Urothelium cell line (cell line): ENCODE data around the gene ADGRD2.
"Not testable (repeated sequence)": the region's sequence is repeated elsewhere in the genome, so short reads cannot be mapped to it uniquely, and the experiment has no call there.

Experiments used
- DNase-seq: peaks from one replicate; pipeline ENCODE4 v3.0.0; 2011; ENCODE audit warnings: low spot score, mixed read lengths
- FAIRE-seq: peaks from 2 replicates; lab custom pipeline; 2011; peaks lifted over from hg19 to GRCh38; lab: Jason Lieb, UNC

The ADGRD2 gene, protein sequence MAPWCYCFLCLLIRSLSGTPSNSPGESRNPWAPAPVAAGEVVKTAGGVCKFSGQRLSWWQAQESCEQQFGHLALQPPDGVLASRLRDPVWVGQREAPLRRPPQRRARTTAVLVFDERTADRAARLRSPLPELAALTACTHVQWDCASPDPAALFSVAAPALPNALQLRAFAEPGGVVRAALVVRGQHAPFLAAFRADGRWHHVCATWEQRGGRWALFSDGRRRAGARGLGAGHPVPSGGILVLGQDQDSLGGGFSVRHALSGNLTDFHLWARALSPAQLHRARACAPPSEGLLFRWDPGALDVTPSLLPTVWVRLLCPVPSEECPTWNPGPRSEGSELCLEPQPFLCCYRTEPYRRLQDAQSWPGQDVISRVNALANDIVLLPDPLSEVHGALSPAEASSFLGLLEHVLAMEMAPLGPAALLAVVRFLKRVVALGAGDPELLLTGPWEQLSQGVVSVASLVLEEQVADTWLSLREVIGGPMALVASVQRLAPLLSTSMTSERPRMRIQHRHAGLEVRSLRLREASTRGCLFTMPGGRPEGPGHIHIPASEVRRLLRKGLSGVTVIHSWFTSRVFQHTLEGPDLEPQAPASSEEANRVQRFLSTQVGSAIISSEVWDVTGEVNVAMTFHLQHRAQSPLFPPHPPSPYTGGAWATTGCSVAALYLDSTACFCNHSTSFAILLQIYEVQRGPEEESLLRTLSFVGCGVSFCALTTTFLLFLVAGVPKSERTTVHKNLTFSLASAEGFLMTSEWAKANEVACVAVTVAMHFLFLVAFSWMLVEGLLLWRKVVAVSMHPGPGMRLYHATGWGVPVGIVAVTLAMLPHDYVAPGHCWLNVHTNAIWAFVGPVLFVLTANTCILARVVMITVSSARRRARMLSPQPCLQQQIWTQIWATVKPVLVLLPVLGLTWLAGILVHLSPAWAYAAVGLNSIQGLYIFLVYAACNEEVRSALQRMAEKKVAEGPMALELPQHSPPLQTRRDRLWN

DNA sequence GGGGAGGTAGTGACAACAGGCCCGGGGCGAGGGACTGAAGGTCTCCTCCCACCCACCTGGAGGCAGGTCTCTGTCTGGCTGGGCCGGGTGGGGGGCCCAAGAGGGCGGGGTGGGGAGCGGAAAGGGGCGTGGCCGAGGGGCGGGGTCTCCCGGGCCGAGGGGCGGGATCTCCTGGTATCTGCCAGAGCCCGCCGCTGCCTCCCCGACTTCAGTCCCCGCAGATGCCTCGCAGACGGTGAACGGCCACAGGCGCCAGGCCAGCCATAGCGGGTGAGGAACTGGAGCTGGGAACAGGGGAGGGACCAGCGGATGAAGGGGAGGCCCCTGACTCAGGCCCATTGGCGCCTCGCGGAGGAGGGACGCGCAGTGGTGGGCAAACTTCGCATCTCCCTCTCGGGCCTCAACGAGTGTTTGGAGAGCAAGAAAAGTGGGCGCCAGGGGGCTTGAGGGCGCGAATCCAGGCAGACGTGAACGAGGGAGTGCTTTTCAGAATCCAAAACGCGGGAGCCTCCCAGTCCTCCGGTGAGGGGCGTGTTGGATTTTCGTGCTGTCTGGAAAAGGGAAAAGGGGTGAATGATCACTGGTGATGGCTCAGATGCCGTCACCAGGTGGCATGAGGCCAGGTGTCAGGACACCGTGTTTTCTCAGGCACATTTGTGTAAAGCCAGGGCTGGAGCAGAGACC is at the start of gene ADGRD2:
Gene ADGRD2, plus strand, starts transcription at position 211 of the 684 bp plus-strand sequence. CDS start 1,216 bp downstream, outside the sequence.
- DNase-seq (no peak), FAIRE-seq (no peak)

DNA sequence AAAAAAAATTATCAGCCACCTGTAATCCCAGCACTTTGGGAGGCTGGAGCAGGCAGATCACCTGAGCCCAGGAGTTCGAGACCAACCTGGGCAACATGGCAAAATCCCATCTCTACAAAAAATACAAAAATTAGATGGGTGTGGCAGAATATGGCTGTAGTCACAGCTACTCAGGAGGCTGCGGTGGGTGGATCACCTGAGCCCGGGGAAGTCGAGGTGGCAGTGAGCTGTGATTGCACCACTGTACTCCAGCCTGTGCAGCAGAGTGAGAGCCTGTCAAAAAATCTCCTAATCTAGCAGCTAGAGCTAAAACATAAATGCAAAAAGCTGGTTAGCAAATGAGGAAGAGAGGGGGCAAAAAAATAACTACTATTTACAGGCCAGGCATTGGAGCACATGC is 47.0 kb upstream of the ADGRD2 start:
- FAIRE-seq (no peak), DNase-seq (no peak)

DNA sequence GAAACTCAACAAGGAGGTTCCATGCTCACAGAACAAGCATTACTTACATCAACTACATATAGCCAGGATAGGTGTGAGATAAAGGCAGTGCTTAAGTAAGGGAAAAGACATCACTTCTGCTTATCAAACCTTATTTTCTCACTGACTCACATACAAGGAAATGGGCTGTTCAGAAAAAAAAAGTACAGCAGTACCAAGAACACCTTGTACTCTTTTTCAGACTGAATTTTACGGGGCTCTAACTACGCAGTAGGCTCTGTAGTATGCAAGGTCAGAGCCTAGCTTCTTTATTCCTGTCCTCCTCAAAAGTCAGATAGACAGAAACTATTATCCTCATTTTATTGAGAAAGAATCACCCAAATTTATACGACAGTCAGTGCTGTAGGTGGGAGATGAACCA is 40.8 kb upstream of the ADGRD2 start:
- no peak for FAIRE-seq
- no peak for DNase-seq

DNA sequence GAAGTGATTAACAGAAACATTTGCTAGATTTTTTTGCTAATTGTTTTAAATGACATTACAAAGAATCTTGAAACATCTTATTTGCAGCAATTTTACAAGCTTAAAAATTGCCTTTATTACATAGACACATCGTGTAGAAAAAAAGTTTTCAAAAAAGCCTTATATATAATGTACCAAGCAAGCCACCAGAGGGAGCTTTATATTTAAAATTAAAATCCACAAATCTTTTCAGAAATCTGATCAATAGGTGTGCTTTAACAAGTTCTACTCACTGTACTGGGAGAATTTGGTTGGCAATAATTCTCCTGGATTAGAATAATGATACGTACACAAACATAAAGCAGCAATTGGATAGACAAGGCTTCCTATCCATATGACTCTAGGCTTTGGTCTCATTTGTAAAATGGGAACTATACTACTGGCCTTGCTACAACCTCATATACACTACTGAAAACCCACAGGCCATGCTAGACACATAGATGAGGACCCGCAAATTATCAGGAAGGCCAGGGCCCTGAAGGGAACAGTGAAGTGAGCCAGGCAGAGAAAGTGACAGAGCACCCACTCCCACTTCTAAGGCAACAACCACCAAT is 39.8 kb upstream of the ADGRD2 start:
- FAIRE-seq (no peak), DNase-seq (no peak)

DNA sequence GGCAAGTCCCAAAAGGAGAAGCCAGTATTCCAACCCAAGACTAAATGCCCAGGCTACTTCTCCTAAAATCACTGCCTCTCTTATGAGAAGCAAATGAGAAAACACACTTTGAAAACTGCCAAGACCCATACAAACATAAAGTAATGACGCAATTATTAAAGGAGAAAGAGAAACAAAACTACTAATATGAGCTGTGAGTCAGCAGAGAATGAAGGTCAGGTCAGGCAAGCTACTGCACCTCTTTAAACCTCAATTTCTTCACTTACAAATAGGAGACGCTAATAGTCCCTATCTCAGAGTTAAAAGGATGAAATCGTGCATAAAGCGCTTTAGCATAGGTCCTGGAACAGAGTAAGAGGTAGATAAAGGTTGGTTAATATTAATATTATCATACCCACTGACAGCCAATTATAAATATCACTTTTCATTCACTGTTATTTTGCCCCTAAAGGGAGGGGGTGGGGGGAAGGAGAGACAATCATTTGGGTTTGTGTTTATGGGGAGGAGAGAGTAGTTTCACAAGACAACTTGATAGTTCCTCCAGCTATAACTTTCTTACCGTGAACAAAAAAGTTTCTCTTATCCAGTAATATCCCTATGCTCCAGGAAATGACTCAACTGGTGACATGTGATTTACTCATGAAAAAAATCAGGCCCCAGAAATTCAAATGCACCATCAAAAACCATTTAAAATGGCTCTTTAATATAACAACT is 38.6 kb upstream of the ADGRD2 start:
- FAIRE-seq (no peak), DNase-seq (no peak)

DNA sequence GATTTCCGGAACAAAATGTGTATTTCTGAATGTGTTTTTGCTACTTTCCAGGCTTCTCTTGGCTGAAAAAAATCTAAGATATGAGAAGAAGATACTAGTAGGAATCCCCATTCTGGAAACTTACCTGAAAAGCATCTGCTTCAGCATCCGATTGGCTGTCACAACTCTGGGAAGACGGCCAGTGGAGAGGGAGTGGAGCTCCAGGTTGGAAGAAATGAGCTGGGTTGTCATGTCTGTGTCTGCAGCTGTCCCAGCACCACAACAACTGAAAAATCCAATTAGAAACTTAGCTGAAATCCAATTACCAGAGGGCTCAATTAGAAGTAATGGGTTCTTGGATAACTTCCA is 38.0 kb upstream of the ADGRD2 start:
- FAIRE-seq = no peak
- no peak for DNase-seq

DNA sequence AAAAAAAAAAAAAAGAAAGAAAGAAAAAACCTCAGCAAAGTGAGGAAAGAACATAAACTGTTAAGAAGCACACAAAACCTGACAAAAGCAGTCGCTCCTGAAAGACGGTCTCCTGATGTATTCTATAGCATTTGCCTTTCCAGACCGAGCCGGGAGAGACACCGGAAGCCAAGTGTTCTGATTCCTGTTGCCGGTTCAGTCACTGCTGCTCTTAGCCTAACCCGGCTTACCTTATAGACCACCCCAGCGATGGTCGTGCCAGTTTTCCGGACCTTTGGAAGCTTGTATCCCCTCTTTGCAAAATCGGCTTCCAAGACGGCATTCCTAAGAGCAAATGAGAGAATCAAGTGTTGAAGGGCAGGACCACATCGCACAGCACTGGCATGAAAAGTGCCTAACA is 35.6 kb upstream of the ADGRD2 start:
- DNase-seq = no peak
- no peak for FAIRE-seq

DNA sequence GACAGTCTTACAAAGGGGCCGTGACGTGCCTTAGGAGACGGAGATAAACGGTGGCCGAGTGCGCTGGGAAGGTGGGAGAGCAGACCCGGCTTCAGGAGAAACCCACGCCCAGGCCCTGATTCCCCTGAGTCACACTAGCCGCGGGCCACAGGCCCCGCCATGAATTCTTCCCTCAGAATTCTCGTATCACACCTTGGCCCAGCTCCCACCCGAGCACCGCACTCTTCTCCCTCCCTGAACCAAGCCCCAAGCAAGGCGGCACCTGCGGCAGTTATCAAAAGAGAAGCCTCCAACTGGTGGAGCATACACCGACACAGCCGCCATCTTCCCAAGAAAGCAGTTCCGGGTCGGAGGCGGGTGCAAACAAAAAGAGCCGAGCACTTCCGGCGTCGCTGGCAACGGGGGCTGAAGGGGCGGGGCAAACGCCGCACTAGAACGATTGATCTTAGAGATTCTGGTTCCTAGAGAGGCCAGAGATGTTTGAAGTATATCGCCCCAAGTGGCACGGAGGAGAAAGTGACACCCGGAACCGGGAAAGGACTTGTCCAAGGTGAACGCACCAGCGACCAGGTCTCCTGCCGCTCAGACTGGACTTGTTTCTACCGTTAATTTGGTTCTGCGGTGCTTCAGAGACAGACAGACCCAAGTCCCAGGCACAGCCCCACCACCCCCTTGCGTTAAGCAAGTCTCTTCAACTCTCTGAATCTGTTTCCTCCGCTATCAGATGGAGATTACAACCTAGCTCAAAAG is 35.0 kb upstream of the ADGRD2 start, which contains the start of gene PSMB7:
Gene PSMB7, minus strand, starts transcription at position 341 of the 750 bp plus-strand sequence. Its CDS starts 17 bp downstream, at position 324.
- peak; percentile 93 for DNase-seq
- no peak for FAIRE-seq

DNA sequence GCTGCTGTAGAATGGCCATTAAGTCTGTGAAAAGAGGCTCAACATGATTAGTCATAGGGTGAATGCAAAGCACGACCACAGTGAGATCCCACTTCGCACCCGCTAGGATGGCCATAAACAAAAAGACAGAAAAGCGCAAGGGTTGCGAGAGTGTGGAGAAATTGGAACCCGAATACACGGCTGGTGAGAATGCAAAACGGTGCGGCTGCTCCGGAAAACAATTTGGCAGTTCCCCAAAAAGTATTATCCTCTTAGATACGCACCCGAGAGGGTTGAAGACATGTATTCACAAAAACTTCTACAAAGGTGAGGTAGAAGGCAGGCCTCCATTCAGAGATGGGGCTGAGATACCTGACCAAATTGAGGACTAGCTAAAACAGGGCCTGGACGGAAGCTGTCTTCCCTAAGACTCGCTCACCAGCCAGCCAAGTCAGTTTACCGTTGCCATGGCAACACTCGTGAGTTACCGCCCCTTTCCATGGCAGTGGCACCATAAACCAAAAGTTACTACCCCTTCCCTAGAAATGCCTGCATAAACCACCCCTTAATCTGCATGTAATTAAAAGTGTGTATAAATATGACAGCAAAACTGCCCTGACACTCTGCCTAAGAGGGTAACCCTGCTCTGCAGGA is 34.3 kb upstream of the ADGRD2 start:
- no peak for DNase-seq
- no peak for FAIRE-seq

DNA sequence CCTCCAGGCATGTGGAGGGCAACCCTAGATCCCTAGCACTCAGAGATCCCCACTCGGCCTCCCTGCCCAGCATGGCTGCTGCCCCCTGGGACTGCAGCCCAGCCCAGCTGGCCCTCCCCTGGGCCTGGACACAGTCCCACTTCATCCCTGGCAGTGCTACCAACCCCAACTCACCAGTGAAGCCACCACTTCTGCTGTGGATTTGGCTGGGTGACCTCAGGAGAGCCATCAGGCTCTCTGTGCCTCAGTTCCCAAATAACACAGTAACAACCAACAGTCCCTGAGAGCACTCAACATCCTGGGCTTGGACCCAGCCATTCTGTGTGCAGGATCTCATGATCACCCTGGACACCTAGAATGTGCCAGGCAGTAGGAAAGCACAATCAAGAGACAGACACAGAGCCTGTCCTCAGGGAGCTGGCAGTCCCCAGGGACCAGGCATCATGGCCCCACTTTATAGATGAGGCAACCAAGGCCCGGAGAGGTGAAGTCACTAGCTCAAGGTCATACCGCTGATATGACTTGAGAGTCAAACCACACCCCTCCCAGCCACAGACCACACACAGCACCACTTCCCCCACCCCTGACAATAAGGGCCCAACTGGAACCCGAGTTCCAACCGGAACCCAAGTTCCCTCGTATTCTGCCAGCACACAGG is 30.3 kb upstream of the ADGRD2 start:
- FAIRE-seq (no peak), DNase-seq (no peak)

DNA sequence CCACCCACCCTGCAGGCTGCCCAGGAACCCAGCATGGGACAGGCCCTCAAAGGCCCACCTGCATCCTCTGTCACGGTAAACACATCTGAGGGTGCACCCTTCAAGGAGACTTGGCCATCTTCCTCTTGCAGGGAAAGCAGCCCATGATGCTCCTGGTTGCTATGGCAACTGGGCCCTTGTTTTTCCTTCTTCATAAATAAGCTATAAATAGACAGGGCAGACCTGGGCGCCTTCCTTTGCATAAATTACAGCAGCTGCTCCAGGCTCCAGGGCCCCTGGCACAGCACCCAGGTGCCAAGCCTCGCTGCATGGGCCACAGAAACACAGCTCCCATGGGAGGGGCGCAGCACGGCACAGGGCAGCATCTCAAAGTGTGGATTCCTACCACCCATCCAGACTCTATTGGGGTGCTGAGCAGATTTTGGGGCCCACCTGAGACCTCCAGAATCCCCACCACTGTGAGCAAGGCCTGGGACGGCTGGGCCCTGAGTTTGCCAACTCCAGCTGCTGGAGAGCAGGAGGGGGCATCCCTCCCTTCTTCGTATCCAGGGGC is 29.2 kb upstream of the ADGRD2 start:
- FAIRE-seq (no peak), DNase-seq (no peak)

DNA sequence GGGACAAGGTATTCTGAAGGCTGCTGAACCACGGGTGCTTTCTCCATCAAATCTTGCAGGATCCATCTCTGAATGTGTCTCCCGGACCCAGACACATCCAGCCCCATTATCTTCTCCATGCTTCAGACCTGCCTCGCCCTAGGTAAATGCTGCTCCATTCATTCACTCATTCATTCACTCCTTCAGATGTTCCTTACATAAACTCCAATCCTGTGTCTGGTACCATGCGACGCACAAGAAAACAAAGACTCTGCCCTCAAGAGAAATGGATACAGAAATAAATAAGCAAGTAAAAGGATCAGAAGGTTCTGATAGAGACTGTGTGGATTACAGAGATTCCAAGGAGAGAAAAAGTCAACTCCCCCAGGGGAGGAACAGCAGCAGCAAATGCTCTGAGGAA is 27.1 kb upstream of the ADGRD2 start:
- DNase-seq (no peak), FAIRE-seq (no peak)

DNA sequence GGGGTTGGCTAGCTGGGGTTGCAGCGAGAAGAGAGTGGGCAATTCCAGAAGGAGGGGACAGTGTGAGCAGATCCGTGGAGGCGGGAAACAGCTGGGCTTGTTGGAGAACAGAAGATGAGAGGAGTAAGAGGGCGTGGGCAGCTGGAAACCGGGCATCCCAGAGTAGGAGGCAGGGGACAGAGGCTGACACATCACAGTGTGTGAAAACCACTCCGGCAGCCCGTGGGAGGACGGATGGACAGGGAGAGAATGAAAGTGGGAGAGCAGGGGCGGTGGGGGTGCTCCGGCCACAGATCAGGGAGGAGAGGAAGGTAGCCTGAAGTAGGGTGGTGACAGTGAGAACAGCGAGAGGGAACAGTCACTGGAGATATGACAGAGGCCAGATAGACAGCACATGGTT is 26.7 kb upstream of the ADGRD2 start:
- no peak for FAIRE-seq
- no peak for DNase-seq

DNA sequence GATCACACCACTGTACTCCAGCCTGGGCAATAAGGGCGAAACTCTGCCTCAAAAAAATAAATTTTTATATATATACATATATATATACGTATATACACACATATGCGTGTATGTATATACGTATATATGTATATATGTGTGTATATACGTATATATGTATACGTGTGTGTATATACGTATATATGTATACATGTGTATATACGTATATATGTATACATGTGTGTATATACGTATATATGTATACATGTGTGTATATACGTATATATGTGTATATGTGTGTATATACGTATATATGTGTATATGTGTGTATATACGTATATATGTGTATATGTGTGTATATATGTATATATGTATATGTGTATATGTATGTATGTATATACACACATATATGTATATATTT is 24.5 kb upstream of the ADGRD2 start:
- not testable (repeated sequence) for DNase-seq, FAIRE-seq

DNA sequence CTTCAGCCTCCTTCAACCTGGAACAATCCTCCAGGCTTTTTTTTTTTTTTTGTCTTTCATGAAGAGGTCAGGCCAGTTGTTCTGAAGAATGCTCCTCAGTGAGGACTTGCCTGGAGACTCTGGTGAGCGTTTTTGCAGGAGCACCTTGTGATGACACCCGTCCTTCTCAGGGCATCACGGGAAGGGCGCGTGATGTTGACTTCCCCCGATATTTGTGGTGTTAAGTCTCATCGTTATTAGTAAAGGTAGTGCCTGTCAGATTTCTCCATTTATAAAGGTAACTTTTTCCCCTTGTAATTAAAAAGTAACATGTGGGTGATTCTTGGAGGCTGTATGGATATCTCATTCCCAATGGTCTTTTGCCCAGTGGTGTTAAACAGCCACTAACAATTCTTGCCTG is 23.9 kb upstream of the ADGRD2 start:
- no peak for DNase-seq
- FAIRE-seq = no peak

DNA sequence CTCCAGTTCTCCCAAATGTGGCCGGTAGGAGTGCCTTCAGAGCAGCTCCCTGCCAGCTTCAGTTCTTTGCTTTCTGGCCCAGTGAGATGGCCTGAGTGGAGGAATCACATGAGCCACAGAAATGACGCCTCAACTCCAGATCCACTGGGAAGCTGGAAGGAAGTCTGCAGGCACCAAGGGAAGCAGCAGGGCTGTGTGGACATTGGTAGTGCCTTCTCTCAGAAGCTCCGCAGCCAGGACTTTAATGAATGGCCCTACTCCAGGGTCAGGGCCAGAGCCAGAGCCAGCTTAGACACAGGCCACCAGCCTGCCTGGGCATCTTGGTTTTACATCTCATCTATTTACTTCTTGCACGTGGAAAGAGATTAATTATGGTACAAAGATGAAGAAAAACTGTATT is 23.0 kb upstream of the ADGRD2 start:
- DNase-seq (no peak), FAIRE-seq (no peak)

DNA sequence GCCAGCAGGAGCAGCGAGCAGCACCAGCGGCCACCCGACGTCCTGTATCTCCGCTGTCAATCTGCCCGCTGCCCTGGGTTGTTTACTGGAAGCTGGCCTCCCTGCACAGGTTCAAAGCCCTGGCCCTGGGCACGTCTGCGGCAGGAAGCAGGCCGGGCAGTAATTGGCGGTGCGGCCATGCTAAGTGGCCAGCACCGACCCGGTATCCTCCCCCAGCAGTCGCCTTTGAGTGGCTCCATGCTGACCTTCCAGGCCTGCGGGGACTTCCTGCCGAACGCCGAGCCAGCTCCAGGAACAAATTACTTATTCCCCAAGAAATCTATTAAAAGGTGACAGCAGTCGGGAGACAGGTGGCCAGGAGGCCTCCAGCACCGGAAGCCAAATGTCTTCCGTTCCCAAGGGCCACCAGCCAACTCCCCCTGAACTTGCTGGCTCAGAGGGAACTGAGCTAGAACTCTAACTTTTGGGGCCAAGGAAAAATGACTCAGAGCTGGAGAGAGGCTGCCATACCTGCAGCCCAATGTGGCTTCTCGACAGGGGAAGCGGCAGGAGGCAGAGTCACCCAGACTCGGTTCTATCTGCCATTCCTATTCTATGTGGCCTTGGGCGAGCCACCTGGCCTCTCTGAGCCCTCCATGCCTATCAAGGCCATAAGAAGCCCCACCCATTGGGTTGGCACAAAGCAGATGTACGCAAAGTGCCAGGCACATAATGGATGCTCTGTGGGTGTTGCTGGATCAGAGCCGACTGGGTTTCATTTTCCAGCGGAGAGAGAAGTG is 21.3 kb upstream of the ADGRD2 start:
- FAIRE-seq (no peak), DNase-seq (no peak)

DNA sequence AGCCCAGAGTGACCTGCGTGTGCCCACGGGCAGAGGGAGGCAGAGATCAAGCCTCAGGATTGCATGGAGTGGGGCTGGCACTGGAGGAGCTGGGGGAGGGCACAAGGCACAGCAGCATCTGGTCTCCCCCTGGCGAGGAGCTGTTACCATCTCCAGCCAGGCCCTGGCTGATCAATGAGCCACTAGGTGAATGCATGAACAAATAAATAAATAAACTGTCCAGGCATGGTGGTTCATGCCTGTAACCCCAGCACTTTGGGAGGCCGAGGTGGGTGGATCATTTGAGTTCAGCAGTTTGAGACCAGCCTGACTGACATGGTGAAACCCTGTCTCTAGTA is 20.8 kb upstream of the ADGRD2 start:
- no peak for FAIRE-seq
- DNase-seq = no peak
